Smooth muscle cell (in vitro differentiated cells): ENCODE measurements around the gene DNAJB1. TPM values are rescaled to one million over a fixed set of nuclear protein-coding genes. Genes with fewer than 3 reads are reported as not detected.
A peak's percentile ranks its signal among the peaks of the same experiment; 100 is the strongest.

Experiments used
- DNase-seq: peaks from one replicate; lab custom pipeline; 2025; ENCODE audit not compliant: unreplicated experiment; lab: John Stamatoyannopoulos, UW
- H2AFZ ChIP-seq: fragments of 200-600 bp; sonication (generic); 2 replicates; pipeline ENCODE4 v1.6.0; 2016; ENCODE audit warnings: antibody characterized with exemption, low read depth, mild to moderate bottlenecking
- H3F3A ChIP-seq: fragments of 200-600 bp; sonication (generic); 2 replicates; pipeline ENCODE4 v1.6.0; 2017; ENCODE audit warnings: antibody characterized with exemption, low read depth
- H3K27ac ChIP-seq: fragments of 200-600 bp; sonication (generic); 2 replicates; pipeline ENCODE4 v1.5.1; 2016; ENCODE audit warnings: low read depth, mild to moderate bottlenecking
- H3K27me3 ChIP-seq: fragments of 200-600 bp; sonication (generic); 2 replicates; pipeline ENCODE4 v1.6.1; 2016; ENCODE audit warnings: low read depth, mild to moderate bottlenecking
- H3K36me3 ChIP-seq: fragments of 200-600 bp; sonication (generic); 2 replicates; pipeline ENCODE4 v1.5.1; 2016; ENCODE audit warnings: low read depth
- H3K4me1 ChIP-seq: fragments of 200-600 bp; sonication (generic); 2 replicates; pipeline ENCODE4 v1.5.1; 2016; ENCODE audit warnings: low read depth
- H3K4me2 ChIP-seq: fragments of 200-600 bp; sonication (generic); 2 replicates; pipeline ENCODE4 v1.6.0; 2016; ENCODE audit warnings: mild to moderate bottlenecking
- H3K4me3 ChIP-seq: fragments of 200-600 bp; sonication (generic); 2 replicates; pipeline ENCODE4 v1.5.1; 2016; ENCODE audit warnings: mild to moderate bottlenecking
- H3K79me2 ChIP-seq: fragments of 200-600 bp; sonication (generic); 2 replicates; pipeline ENCODE4 v1.6.0; 2016; ENCODE audit warnings: low read depth, mild to moderate bottlenecking
- H3K9ac ChIP-seq: fragments of 200-600 bp; sonication (generic); 2 replicates; pipeline ENCODE4 v1.6.0; 2016; ENCODE audit warnings: low read depth
- H3K9me3 ChIP-seq: fragments of 200-600 bp; sonication (generic); replicated peaks from 2 replicates; pipeline ENCODE4 v1.5.1; 2016; ENCODE audit warnings: low read depth
- H4K20me1 ChIP-seq: fragments of 200-600 bp; sonication (generic); 2 replicates; pipeline ENCODE4 v1.6.0; 2016; ENCODE audit warnings: low read depth
- WGBS: methylation state at CpG from one replicate; pipeline ENCODE4 v1.1.7; 2016; ENCODE audit warnings: low lambda C conversion rate; 5-methylcytosine and 5-hydroxymethylcytosine counted together
- polyA plus RNA-seq: library from polyadenylated mRNA; unstranded; fragments of >200 nt; fragmentation: Nextera tagmentation; extraction: Ambion mirVana; gene quantifications from 2 replicates; pipeline ENCODE4 v1.2.1, GENCODE V29; 2016
- total RNA-seq: library from RNA; depleted of rRNA; stranded (reverse); fragments of >200 nt; gene quantifications from 2 replicates; pipeline ENCODE4 v1.2.3, GENCODE V29; 2014
- TF ChIP-seq, protein P1 (sequence below): fragments of 200-600 bp; sonication (generic); IDR thresholded peaks from 2 replicates; pipeline ENCODE4 v1.5.1; 2017; ENCODE audit warnings: borderline replicate concordance, mild to moderate bottlenecking, antibody characterized with exemption; ENCODE audit not compliant: insufficient read depth, poor library complexity, severe bottlenecking

Gene DNAJB1
- total and polyA plus RNA-seq, 2 experiments from 2014 or later = 114 to 152 TPM

DNA sequence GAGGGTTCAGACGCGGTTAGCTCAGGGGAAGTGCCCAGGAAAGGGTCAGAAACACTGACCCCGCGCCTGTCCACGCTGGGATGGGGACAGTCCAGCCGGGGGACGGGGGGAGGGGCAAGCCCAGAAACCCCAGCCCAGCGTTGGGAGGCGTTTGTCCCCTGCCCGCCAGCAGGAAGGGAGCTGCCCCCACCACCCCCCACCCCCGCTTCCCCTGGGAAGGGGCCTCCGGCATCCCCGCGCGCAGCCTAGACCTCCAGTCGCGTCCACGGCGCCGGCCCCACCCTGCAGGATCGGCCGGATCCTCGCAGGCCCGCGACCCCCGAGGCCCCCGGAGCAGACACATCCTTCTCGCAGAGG lies 22.5 kb downstream of the DNAJB1 start:
- peak overlapping the region; percentile 75 for H3K4me3 ChIP-seq
- 1% methylated on average over 13 of the region's 28 CpGs for WGBS
- no peak for DNase-seq
- TF ChIP-seq, protein P1, sequence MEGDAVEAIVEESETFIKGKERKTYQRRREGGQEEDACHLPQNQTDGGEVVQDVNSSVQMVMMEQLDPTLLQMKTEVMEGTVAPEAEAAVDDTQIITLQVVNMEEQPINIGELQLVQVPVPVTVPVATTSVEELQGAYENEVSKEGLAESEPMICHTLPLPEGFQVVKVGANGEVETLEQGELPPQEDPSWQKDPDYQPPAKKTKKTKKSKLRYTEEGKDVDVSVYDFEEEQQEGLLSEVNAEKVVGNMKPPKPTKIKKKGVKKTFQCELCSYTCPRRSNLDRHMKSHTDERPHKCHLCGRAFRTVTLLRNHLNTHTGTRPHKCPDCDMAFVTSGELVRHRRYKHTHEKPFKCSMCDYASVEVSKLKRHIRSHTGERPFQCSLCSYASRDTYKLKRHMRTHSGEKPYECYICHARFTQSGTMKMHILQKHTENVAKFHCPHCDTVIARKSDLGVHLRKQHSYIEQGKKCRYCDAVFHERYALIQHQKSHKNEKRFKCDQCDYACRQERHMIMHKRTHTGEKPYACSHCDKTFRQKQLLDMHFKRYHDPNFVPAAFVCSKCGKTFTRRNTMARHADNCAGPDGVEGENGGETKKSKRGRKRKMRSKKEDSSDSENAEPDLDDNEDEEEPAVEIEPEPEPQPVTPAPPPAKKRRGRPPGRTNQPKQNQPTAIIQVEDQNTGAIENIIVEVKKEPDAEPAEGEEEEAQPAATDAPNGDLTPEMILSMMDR = no peak
- H3K36me3 ChIP-seq = no peaks in the 10 kb centered on the region
- H3K4me2 ChIP-seq = peak overlapping the region; percentile 90
- H3K9me3 ChIP-seq = no peaks in the 10 kb centered on the region
- H2AFZ ChIP-seq = peak overlapping the region; percentile 4
- H4K20me1 ChIP-seq = peaks cover 35% of the 10 kb centered on the region
- peaks cover 48% of the 10 kb centered on the region for H3K79me2 ChIP-seq
- peak overlapping the region; percentile 56 for H3K9ac ChIP-seq
- H3F3A ChIP-seq = no peaks in the 10 kb centered on the region
- H3K4me1 ChIP-seq = peaks cover 14% of the 10 kb centered on the region
- H3K27me3 ChIP-seq = no peaks in the 10 kb centered on the region
- H3K27ac ChIP-seq = peak overlapping the region; percentile 70

DNA sequence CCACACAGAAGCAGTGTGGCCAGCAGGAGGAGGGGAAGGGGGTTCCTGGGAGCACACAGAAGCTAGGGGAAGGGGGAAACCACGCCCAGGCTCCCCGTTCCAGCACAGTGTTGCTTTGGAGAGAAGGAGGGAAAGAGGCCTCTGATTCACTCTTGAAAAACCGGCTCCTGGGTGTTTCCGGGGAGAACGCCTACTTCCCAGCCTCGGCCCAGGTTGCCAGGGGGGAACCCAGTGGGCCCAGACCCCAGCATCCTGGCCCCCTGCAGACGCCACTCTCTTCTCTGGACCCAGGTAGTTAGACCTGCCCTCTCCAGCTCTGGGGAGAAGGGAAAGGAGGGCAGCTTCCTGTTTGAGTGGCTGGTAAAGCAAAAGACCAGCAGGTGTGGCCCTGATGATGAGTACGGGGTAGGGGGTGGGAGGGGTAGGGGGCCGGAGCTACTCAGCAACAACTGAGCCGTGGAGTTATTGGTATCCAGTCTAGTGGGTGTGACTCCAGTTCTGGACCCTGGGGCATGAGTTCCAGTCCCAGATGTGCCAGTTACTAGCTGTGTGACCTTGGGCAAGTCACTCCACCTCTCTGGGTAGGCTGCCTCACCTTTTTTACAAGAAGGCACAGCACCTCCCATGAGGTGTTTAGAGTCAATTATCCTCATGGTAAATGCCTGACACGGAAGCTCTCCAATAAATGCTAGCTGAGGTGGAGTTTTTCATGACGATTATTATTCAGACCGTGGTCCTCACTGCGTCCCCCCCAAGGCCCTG lies 23.1 kb downstream of the DNAJB1 start:
- TF ChIP-seq, protein P1 = no peak
- peak overlapping the region; percentile 70 for H3K27ac ChIP-seq
- H3K4me2 ChIP-seq = peak overlapping the region; percentile 90
- H2AFZ ChIP-seq = peak overlapping the region; percentile 4
- H3K27me3 ChIP-seq = no peaks in the 10 kb centered on the region
- no peak for DNase-seq
- H3K79me2 ChIP-seq = peaks cover 48% of the 10 kb centered on the region
- 48% methylated on average over 13 of the region's 14 CpGs for WGBS
- H3K4me3 ChIP-seq = peak overlapping the region; percentile 75
- no peaks in the 10 kb centered on the region for H3K9me3 ChIP-seq
- peaks cover 14% of the 10 kb centered on the region for H3K4me1 ChIP-seq
- H3F3A ChIP-seq = no peaks in the 10 kb centered on the region
- peaks cover 35% of the 10 kb centered on the region for H4K20me1 ChIP-seq
- peak overlapping the region; percentile 56 for H3K9ac ChIP-seq
- no peaks in the 10 kb centered on the region for H3K36me3 ChIP-seq

DNA sequence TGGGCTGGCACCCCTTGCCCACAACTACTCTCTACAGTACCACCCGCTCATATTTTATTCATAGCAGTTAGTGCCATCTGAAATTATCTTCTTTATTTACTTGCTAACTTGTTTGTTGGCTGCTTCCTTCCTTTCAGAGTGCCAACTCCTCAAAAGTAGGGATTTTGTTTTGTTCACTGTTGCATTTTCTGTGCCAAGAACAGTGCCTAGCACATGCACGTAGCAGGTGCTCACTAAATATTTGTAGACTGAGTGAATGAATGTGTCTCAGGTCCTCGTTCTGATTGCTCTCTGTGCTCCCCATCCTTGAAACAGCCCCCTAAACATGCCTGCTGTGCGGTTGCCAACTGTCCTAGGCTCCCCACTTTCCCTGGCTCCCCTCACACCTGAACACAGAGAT lies 23.8 kb downstream of the DNAJB1 start:
- Histone ChIP-seq H3K4me2 (peak overlapping the region; percentile 90), H3K79me2 (peaks cover 48% of the 10 kb centered on the region), H3F3A (no peaks in the 10 kb centered on the region), H3K4me3 (peak overlapping the region; percentile 75), H3K9me3 (no peaks in the 10 kb centered on the region), H4K20me1 (peaks cover 35% of the 10 kb centered on the region), H3K27ac (peak overlapping the region; percentile 70), H3K36me3 (no peaks in the 10 kb centered on the region), H3K4me1 (peaks cover 14% of the 10 kb centered on the region), H3K9ac (no peak overlapping the region), H2AFZ (no peak overlapping the region), H3K27me3 (no peaks in the 10 kb centered on the region)
- WGBS = 95% methylated on average over 4 of the region's 4 CpGs
- no peak for DNase-seq
- TF ChIP-seq, protein P1 = no peak
